GM12878 (cell line): ENCODE data around the gene CD163L1. TPM values are rescaled to one million over a fixed set of nuclear protein-coding genes. Genes with fewer than 3 reads are reported as not detected.

Experiments
- ATAC-seq: fragments of 200-7000 bp; cut with Tn5 transposase; 3 replicates; pipeline ENCODE4 v1.9.1; 2020; ENCODE audit warnings: mild to moderate bottlenecking, moderate library complexity
- BruUV-seq: library from RNA; stranded (reverse); fragments of 400-500 nt; replicated peaks from 2 replicates; lab custom pipeline; 2021; lab: Mats Ljungman, UMichigan
- CTCF ChIA-PET: fragments of 300-600 bp; sonication (Branson Sonifier 250); formaldehyde crosslinking; extraction: SDS; loops from one replicate; lab custom pipeline; 2021; ENCODE audit warnings: inconsistent platforms; lab: Yijun Ruan, JAX
- POLR2A ChIA-PET: fragments of 350-600 bp; formaldehyde crosslinking; extraction: SDS; loops from one replicate; lab custom pipeline; 2021; ENCODE audit warnings: inconsistent platforms; lab: Charles Lee
- RAD21 ChIA-PET: fragments of 300-600 bp; sonication (Branson Sonifier 250); formaldehyde crosslinking; loops from one replicate; lab custom pipeline; 2023; ENCODE audit warnings: antibody characterized with exemption; ENCODE audit not compliant: unreplicated experiment; lab: Charles Lee
- SMC1A ChIA-PET: fragments of 300-600 bp; sonication (Branson Sonifier 250); formaldehyde crosslinking; loops from one replicate; lab custom pipeline; 2023; ENCODE audit not compliant: unreplicated experiment, uncharacterized antibody; lab: Charles Lee
- DNase-seq: peaks from one replicate; pipeline ENCODE4 v3.0.0-alpha.2; 2011; ENCODE audit warnings: low read depth, low spot score
- FAIRE-seq: peaks from 3 replicates; lab custom pipeline; 2011; peaks lifted over from hg19 to GRCh38; lab: Jason Lieb, UNC
- H2AFZ ChIP-seq: 2 replicates; pipeline ENCODE4 v1.6.0; 2011; ENCODE audit warnings: low read depth, low read length, control low read depth; ENCODE audit not compliant: control insufficient read depth
- H3K27ac ChIP-seq: 2 replicates; pipeline ENCODE4 v1.5.1; 2011; ENCODE audit warnings: control low read depth; ENCODE audit not compliant: control insufficient read depth, insufficient read depth
- H3K27me3 ChIP-seq, 2 experiments: replicated peaks in 1 of 2; 2 replicates each; pipeline versions ENCODE4 v1.6.0 to v1.6.1; 2011; ENCODE audit warnings: low read length in 1 of 2; ENCODE audit not compliant: control insufficient read depth in 2 of 2, insufficient read depth in 2 of 2
- H3K36me3 ChIP-seq, 2 experiments: 2 replicates each; pipeline ENCODE4 v1.5.1; 2011; ENCODE audit warnings: low read length in 1 of 2; ENCODE audit not compliant: control insufficient read depth in 2 of 2, insufficient read depth in 2 of 2
- H3K4me1 ChIP-seq: 2 replicates; pipeline ENCODE4 v1.6.1; 2011; ENCODE audit warnings: mild to moderate bottlenecking, low read length, moderate library complexity, mixed read lengths; ENCODE audit not compliant: control insufficient read depth, insufficient read depth
- H3K4me2 ChIP-seq: 2 replicates; pipeline ENCODE4 v1.6.0; 2011; ENCODE audit warnings: control low read depth; ENCODE audit not compliant: control insufficient read depth, insufficient read depth
- H3K4me3 ChIP-seq: fragments of 200-600 bp; sonication (generic); 2 replicates; pipeline ENCODE4 v1.5.1; 2016
- H3K79me2 ChIP-seq: 2 replicates; pipeline ENCODE4 v1.6.0; 2011; ENCODE audit warnings: low read length; ENCODE audit not compliant: control insufficient read depth, insufficient read depth
- H3K9ac ChIP-seq: 2 replicates; pipeline ENCODE4 v1.8.0; 2011; ENCODE audit warnings: low read length, control low read depth, mixed read lengths; ENCODE audit not compliant: control insufficient read depth, insufficient read depth
- H3K9me3 ChIP-seq: replicated peaks from 3 replicates; pipeline ENCODE4 v1.5.1; 2011; ENCODE audit warnings: mild to moderate bottlenecking, low read length; ENCODE audit not compliant: control insufficient read depth, insufficient read depth
- H4K20me1 ChIP-seq: 2 replicates; pipeline ENCODE4 v1.6.0; 2011; ENCODE audit not compliant: control insufficient read depth, insufficient read depth
- CBFB ChIP-seq: IDR thresholded peaks from 2 replicates; pipeline ENCODE4 v1.6.1; 2016; ENCODE audit warnings: antibody characterized with exemption, low read depth
- EP300 ChIP-seq, 2 experiments: fragments of 150-350 bp in 1 of 2; IDR thresholded peaks; 2 replicates each; pipeline ENCODE4 v1.6.1; 2011 to 2012; ENCODE audit warnings: low read depth in 2 of 2, low read length in 2 of 2, borderline replicate concordance in 1 of 2, improper control_type of control experiment in 1 of 2, inconsistent platforms in 1 of 2; ENCODE audit not compliant: control insufficient read depth in 1 of 2
- HDAC6 ChIP-seq: fragments of 200-600 bp; sonication (generic); IDR thresholded peaks from one replicate; pipeline ENCODE4 v1.8.0; 2017; ENCODE audit warnings: antibody characterized with exemption; ENCODE audit not compliant: unreplicated experiment
- JUNB ChIP-seq: IDR thresholded peaks from 2 replicates; pipeline ENCODE4 v1.6.1; 2016; ENCODE audit warnings: antibody characterized with exemption, mild to moderate bottlenecking
- KDM1A ChIP-seq: fragments of 200-600 bp; sonication (generic); IDR thresholded peaks from 2 replicates; pipeline ENCODE4 v1.6.1; 2016; ENCODE audit warnings: borderline replicate concordance
- PAX8 ChIP-seq: fragments of 450-650 bp; IDR thresholded peaks from 2 replicates; pipeline ENCODE4 v1.6.1; 2017; ENCODE audit warnings: mild to moderate bottlenecking, moderate library complexity
- POLR2A ChIP-seq: IDR thresholded peaks from 2 replicates; pipeline ENCODE4 v1.6.1; 2011; ENCODE audit warnings: low read depth, mild to moderate bottlenecking, low read length
- POLR2AphosphoS2 ChIP-seq: IDR thresholded peaks from 2 replicates; pipeline ENCODE4 v1.6.1; 2011; ENCODE audit warnings: low read depth, mild to moderate bottlenecking, low read length, improper control_type of control experiment, moderate library complexity
- RAD21 ChIP-seq: IDR thresholded peaks from 2 replicates; pipeline ENCODE4 v1.6.1; 2011; ENCODE audit warnings: mild to moderate bottlenecking, low read depth, low read length, moderate library complexity; ENCODE audit not compliant: insufficient read depth
- RBBP5 ChIP-seq: fragments of 200-600 bp; sonication (generic); conservative IDR thresholded peaks from 2 replicates; pipeline ENCODE4 v1.6.1; 2016
- SMARCA5 ChIP-seq: fragments of 450-650 bp; IDR thresholded peaks from 2 replicates; pipeline ENCODE4 v1.6.1; 2017; ENCODE audit warnings: mild to moderate bottlenecking
- WGBS: methylation state at CpG from one replicate; pipeline ENCODE4 v1.1.6; 2016; ENCODE audit warnings: low lambda C conversion rate; ENCODE audit not compliant: insufficient replicate concordance, insufficient coverage; ENCODE audit errors: missing lambda C conversion rate; 5-methylcytosine and 5-hydroxymethylcytosine counted together
- in situ Hi-C: fragments of 300-500 bp; cut with MboI; formaldehyde crosslinking; loops from 9 replicates; pipeline ENCODE4 v1.14.3; 2018; ENCODE audit warnings: mixed read lengths
- intact Hi-C: fragments of 100-400 bp; cut with micrococcal nuclease; formaldehyde crosslinking; loops from one replicate; pipeline ENCODE4 v1.14.2; 2022; ENCODE audit not compliant: unreplicated experiment
- polyA plus RNA-seq, 11 experiments: library from polyadenylated mRNA; depleted of rRNA in 4 of 11; unstranded in 6 of 11; stranded (reverse) in 5 of 11; fragments of >200 nt; fragmentation: Nextera tagmentation in 4 of 11; fragmentation: Illumina TruSeq in 1 of 11; extraction: Ambion mirVana in 4 of 11; extraction: Trizol in 1 of 11; gene quantifications; 1 replicate in 1 of 11; 2 replicates in 10 of 11; pipeline versions ENCODE4 v1.2.1 to v1.2.3, GENCODE V29; 2011 to 2016; ENCODE audit warnings: inconsistent platforms in 2 of 11, missing spikeins in 2 of 11, low read depth in 1 of 11
- total RNA-seq, 4 experiments: library from RNA; depleted of rRNA in 3 of 4; stranded (reverse); fragments of >200 nt in 3 of 4; fragmentation: Illumina TruSeq in 1 of 4; extraction: Trizol in 1 of 4; gene quantifications; 2 replicates each; pipeline versions ENCODE4 v1.2.1 to v1.2.3, GENCODE V29; 2013 to 2021
- TF ChIP-seq, protein P1 (sequence below): fragments of 450-650 bp; IDR thresholded peaks from 2 replicates; pipeline ENCODE4 v1.6.1; 2018; ENCODE audit warnings: borderline replicate concordance, mild to moderate bottlenecking; ENCODE audit not compliant: partially characterized antibody

Gene CD163L1
- total and polyA plus RNA-seq, 10 of the 15 experiments (the other 5 are each of a cell fraction or from before 2014, with no cell fraction given), result 0.49 to 2.9 (median 1.6) TPM; not detected in 1

DNA sequence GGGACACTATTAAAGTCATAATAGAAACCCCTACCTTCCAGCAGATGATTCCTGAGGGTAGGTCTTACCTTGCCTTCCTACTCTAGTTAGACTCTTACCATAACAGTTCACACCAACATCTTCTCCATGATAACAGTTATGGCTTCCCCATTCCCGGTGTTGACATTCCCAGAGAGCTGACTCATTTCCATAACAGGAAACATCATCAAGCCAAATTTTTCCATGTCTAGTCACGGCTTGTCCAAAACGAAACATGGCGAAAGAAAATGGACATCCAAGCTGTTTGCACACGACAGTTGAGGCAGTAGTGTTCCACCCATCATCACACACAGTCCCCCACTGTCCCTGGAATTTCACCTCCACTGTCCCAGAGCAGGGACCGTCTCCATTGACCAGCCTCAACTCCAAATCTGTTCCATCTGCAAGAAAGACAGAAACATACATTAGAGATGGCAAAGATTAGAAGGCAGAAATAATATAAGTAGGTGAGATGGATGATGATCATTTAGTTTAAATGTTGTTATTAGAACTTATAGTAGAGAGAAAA lies 10.6 kb downstream of the CD163L1 start:
- ATAC-seq, result no peak
- no peaks in the 10 kb centered on the region for H3K4me1 ChIP-seq
- no TSS peak for BruUV-seq
- in situ Hi-C loops, result no loop called here
- H3K36me3 ChIP-seq, result no peaks in the 10 kb centered on the region
- ChIA-PET RAD21 (no interaction called here), CTCF (no interaction called here), SMC1A (no interaction called here), POLR2A (no interaction called here)
- no peaks in the 10 kb centered on the region for H3K79me2 ChIP-seq
- no peak overlapping the region for H3K4me2 ChIP-seq
- H3K9me3 ChIP-seq, result no peaks in the 10 kb centered on the region
- H3K4me3 ChIP-seq, result no peak overlapping the region
- no peaks in the 10 kb centered on the region for H3K27me3 ChIP-seq
- no peak for FAIRE-seq
- no peak overlapping the region for H3K27ac ChIP-seq
- no peaks in the 10 kb centered on the region for H4K20me1 ChIP-seq
- TF ChIP-seq CBFB, result no peak
- intact Hi-C loops, result no loop called here
- DNase-seq, result no peak
- no peak overlapping the region for H3K9ac ChIP-seq
- no peak overlapping the region for H2AFZ ChIP-seq
- 19% methylated on average over 6 of the region's 6 CpGs for WGBS

DNA sequence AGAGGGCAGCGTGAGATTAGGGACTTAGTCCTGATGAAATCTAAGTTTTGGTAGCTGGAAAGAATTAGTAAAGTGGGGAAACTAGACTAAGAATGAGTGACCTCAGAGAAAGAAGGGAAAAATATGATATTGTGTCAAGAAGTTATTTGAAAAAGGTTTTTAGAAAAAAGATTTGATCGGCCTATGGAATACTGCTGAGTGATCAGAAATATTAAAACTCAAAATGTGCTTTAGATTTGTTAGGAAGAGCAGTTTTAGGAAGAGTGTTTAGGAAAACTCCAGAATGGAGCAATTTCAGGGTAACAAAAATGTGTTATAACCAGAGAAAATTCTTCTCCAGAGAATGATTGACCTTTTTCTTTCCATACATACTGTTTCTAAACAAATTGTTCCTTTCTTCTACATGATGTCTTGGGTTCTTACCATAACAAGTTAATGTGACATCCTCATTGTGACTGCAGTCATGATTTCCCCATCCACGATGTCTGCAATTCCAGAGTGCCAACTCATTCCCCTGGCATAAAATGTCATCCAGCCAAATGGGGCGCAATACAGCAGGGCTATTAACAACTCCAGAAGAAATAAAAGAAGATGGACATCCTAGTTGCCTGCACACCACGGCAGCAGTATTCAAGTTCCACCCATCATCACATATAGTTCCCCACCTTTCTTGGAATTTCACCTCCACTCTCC lies 11.8 kb downstream of the CD163L1 start:
- H3K27me3 ChIP-seq, result no peaks in the 10 kb centered on the region
- ATAC-seq (no peak), FAIRE-seq (no peak), DNase-seq (no peak)
- intact Hi-C loops (no loop called here), in situ Hi-C loops (no loop called here)
- CTCF ChIA-PET, result interaction anchor here (0.6 kb wide), 1 partner anchor 149 kb away, joined by 3 read pairs; no protein-coding TSS in a partner anchor
- SMC1A ChIA-PET, result no interaction called here
- no peak overlapping the region for H2AFZ ChIP-seq
- H3K79me2 ChIP-seq, result no peaks in the 10 kb centered on the region
- H3K36me3 ChIP-seq, result no peaks in the 10 kb centered on the region
- no peak overlapping the region for H3K4me3 ChIP-seq
- no peak overlapping the region for H3K4me2 ChIP-seq
- RAD21 ChIA-PET, result no interaction called here
- WGBS, result 23% methylated on average over 5 of the region's 5 CpGs
- no peaks in the 10 kb centered on the region for H4K20me1 ChIP-seq
- no peak overlapping the region for H3K9ac ChIP-seq
- H3K27ac ChIP-seq, result no peak overlapping the region
- POLR2A ChIA-PET, result no interaction called here
- no peaks in the 10 kb centered on the region for H3K9me3 ChIP-seq
- BruUV-seq, result no TSS peak
- no peaks in the 10 kb centered on the region for H3K4me1 ChIP-seq
- TF ChIP-seq KDM1A (no peak), POLR2AphosphoS2 (no peak), SMARCA5 (no peak), RBBP5 (no peak), HDAC6 (no peak), PAX8 (no peak), POLR2A (no peak), JUNB (no peak), EP300 (IDR thresholded peaks at IDR 0.05; ENCODE audit: borderline replicate concordance in 1 of 2, control insufficient read depth in 1 of 2, low read depth in 2 of 2, low read length in 2 of 2) (no peak), RAD21 (no peak)
- TF ChIP-seq, protein P1, sequence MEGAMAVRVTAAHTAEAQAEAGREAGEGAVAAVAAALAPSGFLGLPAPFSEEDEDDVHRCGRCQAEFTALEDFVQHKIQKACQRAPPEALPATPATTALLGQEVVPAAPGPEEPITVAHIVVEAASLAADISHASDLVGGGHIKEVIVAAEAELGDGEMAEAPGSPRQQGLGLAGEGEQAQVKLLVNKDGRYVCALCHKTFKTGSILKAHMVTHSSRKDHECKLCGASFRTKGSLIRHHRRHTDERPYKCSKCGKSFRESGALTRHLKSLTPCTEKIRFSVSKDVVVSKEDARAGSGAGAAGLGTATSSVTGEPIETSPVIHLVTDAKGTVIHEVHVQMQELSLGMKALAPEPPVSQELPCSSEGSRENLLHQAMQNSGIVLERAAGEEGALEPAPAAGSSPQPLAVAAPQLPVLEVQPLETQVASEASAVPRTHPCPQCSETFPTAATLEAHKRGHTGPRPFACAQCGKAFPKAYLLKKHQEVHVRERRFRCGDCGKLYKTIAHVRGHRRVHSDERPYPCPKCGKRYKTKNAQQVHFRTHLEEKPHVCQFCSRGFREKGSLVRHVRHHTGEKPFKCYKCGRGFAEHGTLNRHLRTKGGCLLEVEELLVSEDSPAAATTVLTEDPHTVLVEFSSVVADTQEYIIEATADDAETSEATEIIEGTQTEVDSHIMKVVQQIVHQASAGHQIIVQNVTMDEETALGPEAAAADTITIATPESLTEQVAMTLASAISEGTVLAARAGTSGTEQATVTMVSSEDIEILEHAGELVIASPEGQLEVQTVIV, result no peak
